Right lung (tissue), 10 donors: ENCODE measurements around the gene KRTAP10-10. TPM values are rescaled to one million over a fixed set of nuclear protein-coding genes. Genes with fewer than 3 reads are reported as not detected.
"Not testable (repeated sequence)": the region's sequence is repeated elsewhere in the genome, so short reads cannot be mapped to it uniquely, and the experiment has no call there.

Experiments used
- DNase-seq, 2 donors: peaks; one replicate each; pipeline ENCODE4 v3.0.0-alpha.2; 2013
- long read RNA-seq, 8 donors: transcript quantifications; one replicate each; lab custom pipeline, GENCODE V29; 2026
- polyA plus RNA-seq, 5 donors: library from polyadenylated mRNA; unstranded; fragments of 120-200 nt; gene quantifications; one replicate each; pipeline versions ENCODE4 v1.2.1 to v1.2.3, GENCODE V29; 2013; ENCODE audit warnings: inconsistent platforms in 1 of 5, low replicate concordance in 1 of 5; ENCODE audit not compliant: insufficient read length in 5 of 5, insufficient read depth in 1 of 5

The KRTAP10-10 gene
- not detected for polyA plus RNA-seq
- long read RNA-seq, donor 1, result 0 reads
- long read RNA-seq, donor 2, result 0 reads
- long read RNA-seq, donor 3, result 0 reads
- long read RNA-seq, donor 4, result 0 reads
- long read RNA-seq, donor 5, result 0 reads
- long read RNA-seq, donor 6, result 0 reads
- long read RNA-seq, donor 7, result 0 reads
- long read RNA-seq, donor 8, result 0 reads

DNA sequence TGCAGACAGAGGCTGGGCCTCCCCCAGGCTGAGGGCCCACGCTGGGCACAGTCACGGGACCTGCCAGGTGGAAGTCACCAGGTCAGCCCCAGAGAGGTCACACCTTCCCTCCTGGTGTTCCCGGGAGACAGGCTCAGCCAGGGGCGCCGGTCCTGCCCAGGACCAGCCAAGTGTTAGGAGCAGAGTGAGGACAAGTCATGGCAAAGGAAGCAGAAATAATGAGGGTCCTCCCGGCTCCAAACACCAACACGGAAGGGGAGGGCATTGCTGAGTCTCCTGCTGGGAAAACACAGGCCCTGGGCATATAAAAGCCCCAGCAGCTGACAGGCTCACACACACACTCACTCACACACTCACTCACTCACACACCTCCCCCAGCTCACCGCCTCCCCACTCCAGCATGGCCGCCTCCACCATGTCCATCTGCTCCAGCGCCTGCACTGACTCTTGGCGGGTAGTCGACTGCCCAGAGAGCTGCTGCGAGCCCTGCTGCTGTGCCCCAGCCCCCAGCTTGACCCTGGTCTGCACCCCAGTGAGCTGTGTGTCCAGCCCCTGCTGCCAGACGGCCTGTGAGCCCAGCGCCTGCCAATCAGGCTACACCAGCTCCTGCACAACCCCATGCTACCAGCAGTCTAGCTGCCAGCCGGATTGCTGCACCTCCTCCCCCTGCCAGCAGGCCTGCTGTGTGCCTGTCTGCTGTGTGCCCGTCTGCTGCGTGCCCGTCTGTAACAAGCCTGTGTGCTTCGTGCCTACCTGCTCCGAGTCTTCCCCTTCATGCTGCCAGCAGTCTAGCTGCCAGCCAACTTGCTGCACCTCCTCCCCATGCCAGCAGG is at the start of gene KRTAP10-10:
Gene KRTAP10-10 (plus strand): TSS at position 339 of the 833 bp plus-strand sequence. CDS start 62 bp downstream, at position 401.
- DNase-seq, result no peak

DNA sequence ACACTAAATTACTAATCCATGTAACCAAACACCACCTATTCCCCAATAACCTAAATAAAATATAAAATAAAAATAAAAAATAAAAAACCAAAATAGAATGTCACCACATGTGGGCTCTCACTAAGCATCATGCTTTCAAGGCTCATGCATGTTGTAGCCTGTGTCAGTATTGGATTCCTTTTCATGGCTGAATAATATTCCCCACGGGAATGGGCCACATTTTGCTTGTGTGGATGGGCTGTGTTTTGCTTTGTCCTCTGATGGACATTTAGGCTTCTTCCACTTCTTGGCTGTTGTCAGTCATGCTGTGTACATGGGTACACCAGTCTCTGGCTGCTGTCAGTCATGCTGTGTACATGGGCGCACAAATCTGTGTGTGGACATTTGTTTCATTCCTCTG is 48.1 kb upstream of the KRTAP10-10 start:
- DNase-seq, result no peak

- no peak for DNase-seq
These were observed 47.4 kb upstream of the KRTAP10-10 start for GRCh38 chr21:44589586-44590305.

DNA sequence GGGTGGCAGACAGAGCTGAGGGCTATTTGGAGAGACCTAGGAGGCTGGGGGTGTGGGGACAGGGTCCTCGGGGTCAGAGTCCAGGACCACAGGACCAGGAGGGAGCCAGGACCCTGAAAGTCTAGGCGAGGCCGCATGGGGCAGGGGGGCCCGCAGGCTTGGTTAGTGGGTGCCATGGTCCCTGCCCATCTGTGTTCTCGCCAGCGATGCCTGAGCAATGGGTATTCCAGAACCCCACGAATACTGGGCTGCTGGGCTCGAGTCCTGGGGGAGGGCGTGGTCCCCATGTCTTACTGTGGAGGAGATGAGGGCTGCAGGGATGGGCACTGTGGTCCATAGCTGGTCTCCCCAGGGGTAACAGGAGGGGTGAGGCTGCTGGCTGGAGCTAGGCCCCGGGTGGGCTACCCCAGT is 46.8 kb upstream of the KRTAP10-10 start:
- no peak for DNase-seq

- not testable (repeated sequence) for DNase-seq
These were observed 46.0 kb upstream of the KRTAP10-10 start for GRCh38 chr21:44590897-44591800.

DNA sequence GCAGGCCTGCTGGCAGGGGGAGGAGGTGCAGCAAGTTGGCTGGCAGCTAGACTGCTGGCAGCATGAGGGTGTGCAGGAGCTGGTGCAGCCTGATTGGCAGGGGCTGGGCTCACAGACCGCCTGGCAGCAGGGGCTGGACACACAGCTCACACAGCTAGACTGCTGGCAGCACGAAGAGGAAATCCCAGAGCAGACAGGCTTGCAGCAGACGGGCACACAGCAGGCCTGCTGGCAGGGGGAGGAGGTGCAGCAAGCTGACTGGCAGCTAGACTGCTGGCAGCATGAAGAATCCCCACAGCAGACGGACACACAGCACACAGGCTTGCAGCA is 45.4 kb upstream of the KRTAP10-10 start:
- DNase-seq, result not testable (repeated sequence)

DNA sequence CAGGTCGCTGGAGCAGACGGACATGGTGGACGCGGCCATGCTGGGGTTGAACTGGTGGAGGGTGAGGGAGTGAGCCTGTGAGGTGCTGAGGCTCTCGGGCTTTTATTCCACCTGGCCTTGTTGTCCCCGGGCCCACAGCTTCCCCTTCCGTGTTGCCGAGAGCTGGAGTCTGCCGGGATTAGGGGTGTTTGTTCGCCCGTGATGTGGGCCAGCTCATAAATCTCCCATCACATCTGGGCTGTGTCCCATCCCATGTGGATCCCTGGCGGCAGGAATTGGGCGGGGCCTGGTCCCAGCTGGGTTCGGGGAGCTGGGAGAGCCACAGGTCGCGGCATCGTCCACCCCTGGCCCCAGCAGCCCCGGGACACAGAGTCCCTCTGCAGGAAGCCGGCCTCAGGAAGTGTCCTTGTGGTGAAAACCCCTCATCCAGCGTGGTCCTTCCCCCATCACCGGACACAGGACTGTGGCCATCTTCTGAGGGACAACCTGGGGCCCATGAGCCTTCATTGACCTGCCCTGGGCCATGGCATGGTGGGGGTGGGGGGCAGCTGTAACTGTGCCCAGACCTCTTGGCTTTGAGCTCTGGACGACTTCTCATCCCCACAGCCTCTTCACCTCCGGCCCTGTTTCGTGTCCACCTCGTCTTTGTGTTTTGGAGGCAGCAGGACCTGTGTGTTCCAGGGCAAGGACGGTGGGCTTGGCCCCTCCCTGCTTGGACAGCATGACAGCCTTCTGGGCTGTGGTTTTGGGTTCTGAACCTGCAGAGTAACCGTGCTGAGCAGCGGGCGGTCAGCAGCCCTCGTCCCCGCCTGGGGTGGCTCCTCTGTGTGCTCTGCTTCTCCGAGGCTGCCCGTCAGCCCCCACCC is 44.5 kb upstream of the KRTAP10-10 start, which contains the start of gene KRTAP10-6:
Gene KRTAP10-6 (minus strand): TSS at position 60 of the 866 bp plus-strand sequence. CDS start 21 bp downstream, at position 39.
- DNase-seq, result no peak

DNA sequence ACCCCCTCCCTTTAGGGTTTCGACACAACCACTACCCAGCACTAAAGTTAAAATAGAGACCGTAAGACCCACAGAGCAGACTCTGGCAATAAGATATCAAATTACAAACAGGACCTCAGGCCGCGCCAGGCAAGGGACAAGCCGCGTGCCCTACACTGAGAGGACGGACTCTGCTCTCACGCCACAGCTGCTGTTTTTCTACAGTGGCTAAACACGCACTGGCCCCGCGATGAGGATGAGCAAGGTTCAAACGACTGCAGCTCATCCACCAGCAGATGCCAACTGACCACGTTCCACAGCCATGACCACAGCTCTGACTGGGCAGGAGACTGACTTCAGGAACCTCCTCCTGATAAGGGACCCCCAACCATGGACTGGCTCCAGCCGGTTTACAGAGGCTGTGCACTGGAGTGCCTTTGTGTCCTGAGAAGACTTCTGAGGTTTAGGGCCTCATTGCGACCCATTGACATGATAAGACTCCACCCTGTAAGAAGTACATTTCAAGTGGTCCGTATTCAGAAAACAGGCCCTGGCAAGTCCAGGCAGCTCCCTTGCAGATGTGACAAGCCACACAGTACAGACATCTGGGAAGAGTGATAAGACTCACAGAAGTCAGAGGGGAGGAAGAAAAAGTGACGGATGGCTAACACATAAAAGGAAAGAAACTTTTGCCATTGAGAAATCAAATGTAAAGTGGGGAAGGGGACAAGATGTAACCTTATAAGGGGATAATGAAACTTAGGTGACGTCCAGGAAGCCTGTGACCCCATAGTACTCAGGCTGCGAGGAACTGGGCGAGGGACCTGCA is 43.4 kb upstream of the KRTAP10-10 start:
- peak in 1 of 2 donors; percentile 23 for DNase-seq

- DNase-seq, result no peak
These were observed 42.7 kb upstream of the KRTAP10-10 start for GRCh38 chr21:44594406-44594916.

DNA sequence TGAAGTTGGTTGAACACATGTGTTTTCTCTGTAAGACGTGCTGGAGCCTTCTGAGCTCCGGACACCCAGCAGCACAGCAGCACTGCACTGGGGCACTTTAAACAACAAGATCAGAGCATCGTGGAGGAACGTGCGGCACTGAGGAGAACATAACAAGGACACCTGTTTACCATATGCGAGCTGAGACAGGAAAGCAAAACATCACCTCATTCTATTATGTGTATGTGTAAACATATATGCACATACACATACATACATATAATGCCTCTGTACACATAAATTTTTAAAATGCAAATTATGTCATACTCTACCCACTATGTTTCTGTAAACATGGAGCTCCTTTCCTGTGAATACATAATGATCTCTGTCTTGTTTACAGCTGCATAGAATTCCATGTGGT is 41.6 kb upstream of the KRTAP10-10 start:
- DNase-seq, result no peak

DNA sequence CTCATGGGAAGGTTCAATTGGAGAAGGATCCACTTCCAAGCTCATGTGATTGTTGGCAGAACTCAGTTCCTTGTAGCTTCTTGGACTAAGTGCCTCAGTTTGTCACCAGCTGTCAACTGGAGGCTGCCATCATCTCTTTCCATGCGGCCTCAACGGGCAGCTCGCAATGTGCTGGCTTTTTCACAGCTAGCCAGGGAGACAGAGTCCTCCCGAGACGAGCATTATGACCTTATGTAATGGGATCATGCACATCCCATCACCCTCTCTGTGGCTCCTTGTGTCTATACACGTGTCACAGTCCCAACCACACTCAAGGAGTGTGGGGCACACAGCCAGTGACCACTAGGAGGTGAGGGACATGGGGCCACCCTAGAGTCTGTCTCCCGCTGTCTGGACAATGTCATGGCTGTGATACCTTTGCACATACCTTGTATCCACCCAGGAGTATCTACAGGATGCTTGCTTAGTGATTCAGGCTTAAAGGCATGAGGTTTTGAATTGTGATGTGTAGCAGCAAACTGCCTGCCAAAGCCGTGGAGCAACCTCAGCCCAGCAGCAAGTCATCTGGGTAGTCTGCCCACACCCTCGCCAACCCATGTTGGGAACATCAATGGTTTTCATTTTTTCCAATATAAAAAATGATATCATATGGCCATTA is 41.0 kb upstream of the KRTAP10-10 start:
- DNase-seq, result no peak

- no peak for DNase-seq
These were observed 39.1 kb upstream of the KRTAP10-10 start for GRCh38 chr21:44598061-44598460.

- no peak for DNase-seq
These were observed 37.7 kb upstream of the KRTAP10-10 start for GRCh38 chr21:44599264-44600029.

DNA sequence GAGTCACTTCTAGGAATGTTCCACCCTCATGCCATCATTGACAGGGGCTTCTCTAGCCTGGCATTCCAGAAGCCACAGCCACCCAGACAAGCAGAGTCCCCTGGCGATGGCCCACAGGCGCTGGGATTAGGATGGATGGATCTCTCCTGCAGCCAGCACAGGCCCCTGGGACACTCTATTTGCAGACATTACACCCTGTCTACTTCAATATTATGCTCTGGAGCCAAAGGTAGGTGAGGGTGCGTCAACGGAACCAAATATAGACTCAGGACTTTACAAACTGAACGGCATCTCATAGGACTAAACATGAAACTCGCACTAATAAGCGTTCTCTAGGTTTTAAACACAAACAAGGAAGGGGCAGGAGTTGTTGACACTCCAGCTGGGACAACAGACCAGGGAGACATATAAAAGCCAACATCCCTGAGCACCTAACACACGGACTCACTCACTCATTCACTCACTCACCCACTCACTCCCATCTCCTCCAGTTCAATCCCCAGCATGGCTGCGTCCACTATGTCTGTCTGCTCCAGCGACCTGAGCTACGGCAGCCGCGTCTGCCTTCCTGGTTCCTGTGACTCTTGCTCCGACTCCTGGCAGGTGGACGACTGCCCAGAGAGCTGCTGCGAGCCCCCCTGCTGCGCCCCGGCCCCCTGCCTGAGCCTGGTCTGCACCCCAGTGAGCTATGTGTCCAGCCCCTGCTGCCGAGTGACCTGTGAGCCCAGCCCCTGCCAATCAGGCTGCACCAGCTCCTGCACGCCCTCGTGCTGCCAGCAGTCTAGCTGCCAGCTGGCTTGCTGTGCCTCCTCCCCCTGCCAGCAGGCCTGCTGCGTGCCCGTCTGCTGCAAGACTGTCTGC is 36.8 kb upstream of the KRTAP10-10 start, which contains the start of gene KRTAP10-7:
Gene KRTAP10-7 (plus strand): TSS at position 480 of the 861 bp plus-strand sequence. CDS start 25 bp downstream, at position 505.
- not testable (repeated sequence) for DNase-seq

DNA sequence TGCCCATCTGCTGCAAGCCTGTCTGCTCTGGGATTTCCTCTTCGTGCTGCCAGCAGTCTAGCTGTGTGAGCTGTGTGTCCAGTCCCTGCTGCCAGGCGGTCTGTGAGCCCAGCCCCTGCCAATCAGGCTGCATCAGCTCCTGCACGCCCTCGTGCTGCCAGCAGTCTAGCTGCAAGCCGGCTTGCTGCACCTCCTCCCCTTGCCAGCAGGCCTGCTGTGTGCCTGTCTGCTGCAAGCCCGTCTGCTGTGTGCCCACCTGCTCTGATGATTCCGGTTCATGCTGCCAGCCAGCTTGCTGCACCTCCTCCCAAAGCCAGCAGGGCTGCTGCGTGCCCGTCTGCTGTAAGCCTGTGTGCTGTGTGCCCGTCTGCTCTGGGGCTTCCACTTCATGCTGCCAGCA is 36.1 kb upstream of the KRTAP10-10 start:
- DNase-seq, result not testable (repeated sequence)

- no peak for DNase-seq
These were observed 35.3 kb upstream of the KRTAP10-10 start for GRCh38 chr21:44601596-44602462.
